H9 (cell line): ENCODE measurements around the gene GALNT17. TPM values are rescaled to one million over a fixed set of nuclear protein-coding genes. Genes with fewer than 3 reads are reported as not detected.

Source experiments
- DNase-seq: peaks from one replicate; pipeline ENCODE4 v3.0.0-alpha.2; 2017
- H2AFZ ChIP-seq: one replicate; pipeline ENCODE4 v1.6.1; 2013; ENCODE audit warnings: mild to moderate bottlenecking, low read length, control low read depth, moderate library complexity
- H2AK5ac ChIP-seq: 2 replicates; pipeline ENCODE4 v1.6.1; 2013; ENCODE audit warnings: low read length, control low read depth, mixed read lengths; ENCODE audit not compliant: insufficient read length
- H2BK120ac ChIP-seq: one replicate; pipeline ENCODE4 v1.6.1; 2013; ENCODE audit warnings: low read depth, mild to moderate bottlenecking, low read length, control low read depth, inconsistent platforms; ENCODE audit not compliant: poor library complexity, severe bottlenecking
- H2BK12ac ChIP-seq: 2 replicates; pipeline ENCODE4 v1.6.1; 2013; ENCODE audit warnings: low read length, control low read depth, mixed read lengths, low read depth; ENCODE audit not compliant: insufficient read length
- H2BK15ac ChIP-seq: 2 replicates; pipeline ENCODE4 v1.6.1; 2013; ENCODE audit warnings: low read depth, low read length, control low read depth
- H2BK20ac ChIP-seq: one replicate; pipeline ENCODE4 v1.6.1; 2013; ENCODE audit warnings: low read depth, mild to moderate bottlenecking, low read length, control low read depth, inconsistent platforms; ENCODE audit not compliant: poor library complexity, severe bottlenecking
- H2BK5ac ChIP-seq: 2 replicates; pipeline ENCODE4 v1.6.1; 2013; ENCODE audit warnings: low read length, control low read depth, mixed read lengths; ENCODE audit not compliant: insufficient read length
- H3K14ac ChIP-seq: 2 replicates; pipeline ENCODE4 v1.6.1; 2013; ENCODE audit warnings: low read length, control low read depth; ENCODE audit not compliant: insufficient read depth
- H3K18ac ChIP-seq: 2 replicates; pipeline ENCODE4 v1.6.1; 2013; ENCODE audit warnings: low read depth, mild to moderate bottlenecking, mixed read lengths, low read length, control low read depth; ENCODE audit not compliant: insufficient read length
- H3K23ac ChIP-seq: 2 replicates; pipeline ENCODE4 v1.6.1; 2013; ENCODE audit warnings: low read length, control low read depth, mixed read lengths, low read depth; ENCODE audit not compliant: insufficient read length
- H3K23me2 ChIP-seq: 2 replicates; pipeline ENCODE4 v1.6.1; 2013; ENCODE audit warnings: low read depth, mild to moderate bottlenecking, mixed read lengths, low read length, control low read depth; ENCODE audit not compliant: insufficient read length, poor library complexity, severe bottlenecking
- H3K27ac ChIP-seq: 2 replicates; pipeline ENCODE4 v1.5.1; 2013; ENCODE audit warnings: low read length, control low read depth, mixed read lengths, low read depth; ENCODE audit not compliant: insufficient read length
- H3K27me3 ChIP-seq: 2 replicates; pipeline ENCODE4 v1.6.1; 2013; ENCODE audit warnings: low read length, control low read depth, inconsistent platforms; ENCODE audit not compliant: insufficient read depth
- H3K4ac ChIP-seq: 2 replicates; pipeline ENCODE4 v1.6.1; 2013; ENCODE audit warnings: low read depth, mild to moderate bottlenecking, control low read depth, inconsistent platforms, low read length, moderate library complexity
- H3K4me1 ChIP-seq: 2 replicates; pipeline ENCODE4 v1.6.1; 2013; ENCODE audit warnings: low read length, control low read depth, inconsistent platforms; ENCODE audit not compliant: insufficient read depth
- H3K4me2 ChIP-seq: 2 replicates; pipeline ENCODE4 v1.6.1; 2013; ENCODE audit warnings: low read length, control low read depth, mixed read lengths; ENCODE audit not compliant: insufficient read length, insufficient read depth
- H3K56ac ChIP-seq: 2 replicates; pipeline ENCODE4 v1.6.1; 2013; ENCODE audit warnings: low read depth, mild to moderate bottlenecking, mixed read lengths, low read length, control low read depth; ENCODE audit not compliant: insufficient read length
- H3K79me1 ChIP-seq: 2 replicates; pipeline ENCODE4 v1.6.1; 2013; ENCODE audit warnings: low read depth, mild to moderate bottlenecking, moderate library complexity, low read length, control low read depth, inconsistent platforms; ENCODE audit not compliant: insufficient read depth, poor library complexity, severe bottlenecking
- H3K79me2 ChIP-seq: 2 replicates; pipeline ENCODE4 v1.6.1; 2013; ENCODE audit warnings: low read length, control low read depth, inconsistent platforms; ENCODE audit not compliant: insufficient read depth
- H3K9ac ChIP-seq: 2 replicates; pipeline ENCODE4 v1.6.1; 2013; ENCODE audit warnings: low read length, control low read depth, mixed read lengths; ENCODE audit not compliant: insufficient read length; ENCODE audit errors: extremely low read depth
- H3K9me3 ChIP-seq: one replicate; pipeline ENCODE4 v1.6.1; 2013; ENCODE audit warnings: low read depth, low read length, inconsistent platforms; ENCODE audit not compliant: control insufficient read depth
- H3T11ph ChIP-seq: one replicate; pipeline ENCODE4 v1.6.1; 2013; ENCODE audit warnings: mild to moderate bottlenecking, low read length, control low read depth, inconsistent platforms
- H4K20me1 ChIP-seq: one replicate; pipeline ENCODE4 v1.6.1; 2013; ENCODE audit not compliant: control insufficient read depth, insufficient read length, insufficient read depth
- H4K5ac ChIP-seq: 2 replicates; pipeline ENCODE4 v1.6.1; 2013; ENCODE audit warnings: low read depth, mild to moderate bottlenecking, mixed read lengths, low read length, control low read depth; ENCODE audit not compliant: insufficient read length
- H4K8ac ChIP-seq: replicated peaks from 2 replicates; pipeline ENCODE4 v1.6.1; 2013; ENCODE audit warnings: low read length, control low read depth, mixed read lengths, low read depth; ENCODE audit not compliant: insufficient read length
- H4K91ac ChIP-seq: 2 replicates; pipeline ENCODE4 v1.6.1; 2013; ENCODE audit warnings: low read depth, mild to moderate bottlenecking, moderate library complexity, mixed read lengths, low read length, control low read depth; ENCODE audit not compliant: insufficient read length
- H3K27ac Mint-ChIP-seq, 3 experiments: 2 replicates in 2 of 3; 3 replicates in 1 of 3; pipeline ENCODE4 v1.8.0; 2020 to 2021; ENCODE audit warnings: mixed read lengths in 3 of 3, mild to moderate bottlenecking in 1 of 3, moderate library complexity in 1 of 3
- H3K27me3 Mint-ChIP-seq: 2 replicates; pipeline ENCODE4 v1.8.0; 2021; ENCODE audit warnings: low read depth, mild to moderate bottlenecking, moderate library complexity, mixed read lengths
- H3K36me3 Mint-ChIP-seq, 3 experiments: 2 replicates in 2 of 3; 3 replicates in 1 of 3; pipeline ENCODE4 v1.8.0; 2020 to 2021; ENCODE audit warnings: low read depth in 3 of 3, mixed read lengths in 3 of 3; ENCODE audit not compliant: insufficient read depth in 1 of 3
- H3K4me1 Mint-ChIP-seq, 2 experiments: 2 replicates each; pipeline ENCODE4 v1.8.0; 2020; ENCODE audit warnings: mixed read lengths in 2 of 2
- H3K4me3 Mint-ChIP-seq, 2 experiments: 2 replicates in 1 of 2; 3 replicates in 1 of 2; pipeline ENCODE4 v1.8.0; 2020 to 2021; ENCODE audit warnings: mild to moderate bottlenecking in 2 of 2, mixed read lengths in 2 of 2, moderate library complexity in 1 of 2
- H3K9me3 Mint-ChIP-seq, 2 experiments: 2 replicates in 1 of 2; 3 replicates in 1 of 2; pipeline ENCODE4 v1.8.0; 2020; ENCODE audit warnings: mild to moderate bottlenecking in 2 of 2, mixed read lengths in 2 of 2, moderate library complexity in 1 of 2
- CTCF ChIP-seq: fragments of 200-600 bp; sonication (generic); conservative IDR thresholded peaks from 3 replicates; pipeline ENCODE4 v1.8.0; 2021; ENCODE audit warnings: antibody characterized with exemption, mild to moderate bottlenecking
- WGBS: extraction: QIAGEN DNeasy Blood & Tissue Kit; methylation state at CpG from one replicate; pipeline ENCODE4 v1.1.7; 2013; ENCODE audit warnings: missing lambda C conversion rate, low lambda C conversion rate, mixed read lengths; ENCODE audit not compliant: insufficient read length; ENCODE audit errors: extremely low coverage; 5-methylcytosine and 5-hydroxymethylcytosine counted together
- total RNA-seq: library from RNA; stranded (reverse); gene quantifications from 2 replicates; pipeline ENCODE4 v1.2.1, GENCODE V29; 2021

GALNT17 gene
- total RNA-seq, 1 experiment from 2014 or later = 43.2 TPM

DNA sequence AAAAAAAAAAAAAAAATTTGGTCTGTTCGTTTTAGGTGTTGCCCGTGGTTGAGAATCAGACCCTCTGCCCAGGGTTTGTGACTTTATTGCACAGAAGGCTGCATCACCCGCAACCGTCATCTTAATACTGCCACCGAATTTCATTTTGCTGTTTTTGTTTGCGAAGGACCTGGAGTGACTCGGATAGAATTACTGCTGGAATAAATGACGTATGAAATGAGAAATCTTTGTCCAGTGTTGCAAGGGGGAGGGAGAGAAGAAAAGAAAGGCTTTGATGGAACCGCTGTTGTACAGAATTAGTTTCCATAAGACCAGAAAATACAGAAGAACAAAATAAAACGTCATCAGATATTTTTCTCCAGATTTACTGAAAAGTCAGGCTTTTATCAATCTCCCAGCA is 103.3 kb downstream of the GALNT17 start:
- no peak overlapping the region for H4K8ac ChIP-seq
- no peaks in the 10 kb centered on the region for H3K27me3 ChIP-seq
- no peaks in the 10 kb centered on the region for H3K23me2 ChIP-seq
- no peaks in the 10 kb centered on the region for H3K9me3 ChIP-seq
- H3K4me2 ChIP-seq = no peak overlapping the region
- H3K27me3 Mint-ChIP-seq = no peaks in the 10 kb centered on the region
- H2AK5ac ChIP-seq = no peak overlapping the region
- H3K4me3 Mint-ChIP-seq = no peak overlapping the region
- no peak overlapping the region for H3K56ac ChIP-seq
- peaks cover 22% of the 10 kb centered on the region; the same call in 1 of the 2 replicates for H3K79me2 ChIP-seq
- TF ChIP-seq CTCF = no peak
- H3K9ac ChIP-seq = no peak overlapping the region
- peak overlapping the region in 1 of 3 experiments; percentile 52; a peak in 1 of 7 replicates for H3K27ac Mint-ChIP-seq
- no peak overlapping the region for H2BK12ac ChIP-seq
- no peak overlapping the region for H2BK5ac ChIP-seq
- H2BK20ac ChIP-seq = no peak overlapping the region
- H3K9me3 Mint-ChIP-seq = peaks cover 4 to 6% of the 10 kb centered on the region in 2 experiments; a peak in 3 of 5 replicates
- H3K79me1 ChIP-seq = peaks cover 12% of the 10 kb centered on the region
- no peaks in the 10 kb centered on the region for H4K20me1 ChIP-seq
- no CpG with 5 or more reads among the region's 10 CpGs for WGBS
- peaks cover 20 to 32% (median 24%) of the 10 kb centered on the region in 3 experiments for H3K36me3 Mint-ChIP-seq
- no peak overlapping the region for H3K27ac ChIP-seq
- H2AFZ ChIP-seq = no peak overlapping the region
- no peak overlapping the region for H3K18ac ChIP-seq
- no peak overlapping the region for H4K91ac ChIP-seq
- H3K23ac ChIP-seq = no peak overlapping the region
- no peak overlapping the region for H2BK15ac ChIP-seq
- no peak overlapping the region for H2BK120ac ChIP-seq
- H4K5ac ChIP-seq = no peak overlapping the region
- no peak overlapping the region for H3T11ph ChIP-seq
- no peak overlapping the region for H3K14ac ChIP-seq
- H3K4me1 ChIP-seq = peaks cover 4% of the 10 kb centered on the region; the same call in 1 of the 2 replicates
- no peak for DNase-seq
- H3K4ac ChIP-seq = no peak overlapping the region; the same call in 1 of the 2 replicates
- H3K4me1 Mint-ChIP-seq = peaks cover 41 to 46% of the 10 kb centered on the region in 2 experiments
